ENCODE data around the gene EIF1.
"Not testable (repeated sequence)": the region's sequence is repeated elsewhere in the genome, so short reads cannot be mapped to it uniquely, and the experiment has no call there.

The EIF1 gene

DNA sequence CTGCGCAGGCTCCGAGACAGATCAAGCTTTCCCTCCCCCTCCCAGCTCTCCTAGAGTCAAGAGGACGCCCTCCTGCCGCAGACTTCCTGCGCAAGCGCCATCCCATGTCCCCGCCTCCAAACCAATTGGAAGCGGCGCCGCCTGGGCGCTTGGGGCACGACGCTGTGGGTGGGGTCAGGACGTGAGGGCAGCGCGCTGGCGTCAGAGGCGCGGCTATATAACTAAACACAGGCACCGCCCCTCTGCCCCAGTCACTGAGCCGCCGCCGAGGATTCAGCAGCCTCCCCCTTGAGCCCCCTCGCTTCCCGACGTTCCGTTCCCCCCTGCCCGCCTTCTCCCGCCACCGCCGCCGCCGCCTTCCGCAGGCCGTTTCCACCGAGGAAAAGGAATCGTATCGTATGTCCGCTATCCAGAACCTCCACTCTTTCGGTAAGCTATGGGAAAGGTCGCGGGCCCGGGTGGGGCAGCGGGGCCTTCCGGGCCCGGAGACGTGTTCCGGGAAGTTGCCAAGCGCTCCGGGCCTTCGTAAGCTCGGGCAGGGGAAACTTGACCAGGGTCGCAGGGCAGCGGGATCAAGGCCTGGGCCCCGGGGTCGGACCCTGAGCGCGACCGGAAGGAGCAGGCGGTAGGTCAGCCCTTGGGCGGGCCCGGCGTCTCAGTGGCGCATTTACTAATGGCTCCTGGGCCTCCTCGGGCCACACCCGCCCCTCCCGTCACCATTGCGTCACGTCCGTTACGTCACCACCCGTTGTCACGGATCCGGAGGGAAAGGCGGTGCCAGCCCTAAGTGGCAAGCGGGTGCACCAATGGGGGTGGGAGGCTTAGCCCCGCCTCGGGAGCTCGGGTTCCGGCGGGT, at the start of gene EIF1:
TSS of gene EIF1 (plus strand) at position 245 of the 856 bp plus-strand sequence. CDS start at position 399, 154 bp downstream.
- H3K4me1 Mint-ChIP-seq = peaks cover 39% of the 10 kb centered on the region
- H3K4me3 Mint-ChIP-seq = peak within 1 kb of the TSS; percentile 92
- H3K27ac Mint-ChIP-seq = peak within 1 kb of the TSS; percentile 100
- ATAC-seq (peak; percentile 83), DNase-seq (ENCODE audit: low spot score in 2 of 2) (peak; percentile 100)
- peaks cover 59% of the 10 kb centered on the region for H3K36me3 Mint-ChIP-seq
- H3K9me3 Mint-ChIP-seq = no peaks in the 10 kb centered on the region

DNA sequence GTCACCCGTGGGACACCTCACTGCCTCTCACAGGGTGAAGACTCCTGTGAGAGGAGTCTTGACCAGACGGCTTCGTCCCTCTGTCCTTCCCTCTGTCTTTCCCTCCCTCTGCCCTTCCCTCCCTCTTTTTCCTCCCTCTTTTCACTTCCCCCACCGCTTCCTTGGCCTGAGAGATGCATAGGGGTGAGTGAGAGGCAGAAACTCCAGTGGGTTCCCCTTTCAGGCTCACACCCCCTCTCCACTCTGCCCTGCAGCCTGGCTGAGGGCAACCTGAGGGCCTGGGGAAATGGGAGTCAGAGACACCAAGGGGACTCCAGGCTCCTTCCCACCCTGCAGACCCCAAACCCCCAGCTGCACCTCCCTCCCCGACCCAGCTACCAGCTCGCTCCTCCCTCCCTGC, 49.7 kb upstream of the EIF1 start:
- ATAC-seq (no peak), DNase-seq (ENCODE audit: low spot score in 2 of 2) (no peak)
- H3K4me1 Mint-ChIP-seq = no peaks in the 10 kb centered on the region
- peaks cover 4% of the 10 kb centered on the region for H3K36me3 Mint-ChIP-seq
- no peak overlapping the region for H3K27ac Mint-ChIP-seq
- no peaks in the 10 kb centered on the region for H3K9me3 Mint-ChIP-seq
- H3K4me3 Mint-ChIP-seq = no peak overlapping the region

DNA sequence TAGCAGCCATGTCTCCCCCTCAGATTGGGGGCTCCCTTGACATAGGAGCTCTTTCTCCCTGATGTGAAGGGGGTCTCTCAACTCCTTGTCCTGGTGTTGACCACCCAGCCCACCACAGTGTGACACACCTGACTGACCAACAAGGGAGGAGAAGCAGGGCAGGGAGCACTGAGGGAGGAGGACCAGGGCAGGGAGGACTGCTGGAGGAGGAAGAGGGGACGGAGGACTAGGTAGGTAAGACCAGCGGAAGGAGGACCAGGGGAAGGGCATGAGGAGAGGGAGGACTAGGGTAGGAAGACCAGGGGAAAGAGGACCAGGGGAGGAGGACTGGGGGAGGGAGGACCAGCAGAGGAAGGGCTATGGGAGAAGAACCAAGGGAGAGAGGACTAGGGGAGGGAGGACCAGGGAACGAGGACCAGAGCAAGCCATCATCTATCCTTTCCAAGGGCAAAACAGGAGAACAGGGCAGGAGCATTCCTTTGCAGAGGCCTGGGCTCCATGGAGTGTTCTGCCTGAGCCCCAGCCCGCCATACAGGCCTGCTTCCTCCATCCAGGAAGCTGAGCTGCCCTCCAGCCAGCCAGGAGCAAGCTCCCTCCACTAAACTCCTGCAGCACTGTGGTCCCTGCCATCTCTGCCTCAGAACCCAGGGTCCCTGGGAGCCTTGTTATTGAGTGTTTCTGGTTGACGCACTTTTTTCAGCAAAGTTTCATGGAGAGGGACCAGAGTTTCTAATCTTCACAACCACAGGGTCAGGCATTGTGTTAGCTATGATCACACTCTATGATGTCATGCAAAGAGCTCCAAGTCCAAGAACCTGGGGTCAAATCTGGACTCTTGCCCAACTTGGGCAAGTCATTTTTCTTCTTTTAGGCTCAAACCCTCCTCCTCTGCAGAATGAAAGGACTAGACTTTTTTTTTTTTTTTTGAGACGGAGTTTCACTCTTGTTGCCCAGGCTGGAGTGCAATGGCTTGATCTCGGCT, 48.9 kb upstream of the EIF1 start:
- no peaks in the 10 kb centered on the region for H3K9me3 Mint-ChIP-seq
- no peak for DNase-seq (ENCODE audit: low spot score in 2 of 2)
- peaks cover 4% of the 10 kb centered on the region for H3K36me3 Mint-ChIP-seq
- no peak overlapping the region for H3K27ac Mint-ChIP-seq
- no peaks in the 10 kb centered on the region for H3K4me1 Mint-ChIP-seq
- no peak overlapping the region for H3K4me3 Mint-ChIP-seq
- no peak for ATAC-seq

DNA sequence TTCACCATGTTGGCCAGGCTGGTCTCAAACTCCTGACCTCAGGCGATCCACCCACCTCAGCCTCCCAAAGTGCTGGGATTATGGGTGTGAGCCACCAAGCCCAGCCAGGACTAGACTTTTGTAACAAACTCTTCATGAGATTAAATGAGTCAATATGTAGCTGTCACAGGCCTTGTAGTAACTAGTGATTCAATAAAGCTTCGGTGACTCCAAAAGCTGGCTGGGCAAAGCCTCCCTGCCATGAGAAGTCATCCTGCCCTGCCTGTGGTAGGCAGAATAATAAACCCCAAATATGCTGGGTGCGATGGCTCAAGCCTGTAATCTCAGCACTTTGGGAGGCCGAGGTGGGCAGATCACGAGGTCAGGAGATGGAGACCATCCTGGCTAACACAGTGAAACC, 48.1 kb upstream of the EIF1 start:
- not testable (repeated sequence) for H3K36me3 Mint-ChIP-seq; H3K27ac Mint-ChIP-seq; H3K4me3 Mint-ChIP-seq; H3K9me3 Mint-ChIP-seq; DNase-seq (ENCODE audit: low spot score in 2 of 2); H3K4me1 Mint-ChIP-seq; ATAC-seq

DNA sequence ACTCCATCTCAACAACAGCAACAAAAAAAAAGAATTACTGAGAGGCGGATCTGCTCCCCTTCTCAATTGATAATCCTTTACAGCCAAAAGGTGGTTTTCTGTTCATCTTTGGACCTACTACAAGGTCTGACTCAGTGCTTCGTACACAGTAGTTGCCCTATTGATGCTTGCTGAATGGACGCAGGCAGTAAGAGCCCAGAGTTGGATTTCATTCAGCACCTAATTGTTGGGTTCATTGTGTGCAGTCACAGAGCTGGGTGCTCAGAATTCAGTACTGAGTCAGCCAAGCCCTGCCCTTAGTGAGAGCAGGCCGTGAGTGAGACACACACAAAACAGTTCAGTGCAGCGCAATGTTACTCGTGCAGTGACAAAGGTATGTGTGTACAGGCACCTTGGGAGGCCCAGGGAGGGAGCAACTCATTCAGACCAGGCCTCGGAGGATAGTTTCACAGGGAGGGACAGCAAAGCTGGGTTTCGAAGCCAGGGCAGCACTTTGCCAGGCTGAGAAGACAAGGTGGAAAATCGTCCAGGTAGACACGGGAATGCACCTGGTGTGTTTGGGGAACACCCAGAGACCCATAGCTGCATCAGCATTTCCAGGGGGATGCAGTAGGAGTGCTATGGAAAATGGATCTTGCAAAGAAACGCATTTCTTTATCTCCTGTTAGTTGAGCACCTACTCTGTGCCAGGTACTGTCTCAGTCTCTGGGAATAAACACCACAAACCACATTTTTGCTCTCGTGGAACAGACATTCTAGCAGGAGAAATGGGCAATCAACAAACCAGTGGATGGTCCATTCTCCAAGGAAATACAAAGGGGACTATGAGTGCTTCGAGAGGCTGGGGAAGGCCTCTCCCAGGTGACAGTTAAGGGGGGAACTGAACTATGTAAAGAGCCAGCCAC, 46.2 kb upstream of the EIF1 start:
- no peaks in the 10 kb centered on the region for H3K9me3 Mint-ChIP-seq
- H3K4me3 Mint-ChIP-seq = no peak overlapping the region
- DNase-seq (ENCODE audit: low spot score in 2 of 2) (no peak), ATAC-seq (peak; percentile 5)
- no peak overlapping the region for H3K27ac Mint-ChIP-seq
- peaks cover 4% of the 10 kb centered on the region for H3K36me3 Mint-ChIP-seq
- H3K4me1 Mint-ChIP-seq = no peaks in the 10 kb centered on the region

DNA sequence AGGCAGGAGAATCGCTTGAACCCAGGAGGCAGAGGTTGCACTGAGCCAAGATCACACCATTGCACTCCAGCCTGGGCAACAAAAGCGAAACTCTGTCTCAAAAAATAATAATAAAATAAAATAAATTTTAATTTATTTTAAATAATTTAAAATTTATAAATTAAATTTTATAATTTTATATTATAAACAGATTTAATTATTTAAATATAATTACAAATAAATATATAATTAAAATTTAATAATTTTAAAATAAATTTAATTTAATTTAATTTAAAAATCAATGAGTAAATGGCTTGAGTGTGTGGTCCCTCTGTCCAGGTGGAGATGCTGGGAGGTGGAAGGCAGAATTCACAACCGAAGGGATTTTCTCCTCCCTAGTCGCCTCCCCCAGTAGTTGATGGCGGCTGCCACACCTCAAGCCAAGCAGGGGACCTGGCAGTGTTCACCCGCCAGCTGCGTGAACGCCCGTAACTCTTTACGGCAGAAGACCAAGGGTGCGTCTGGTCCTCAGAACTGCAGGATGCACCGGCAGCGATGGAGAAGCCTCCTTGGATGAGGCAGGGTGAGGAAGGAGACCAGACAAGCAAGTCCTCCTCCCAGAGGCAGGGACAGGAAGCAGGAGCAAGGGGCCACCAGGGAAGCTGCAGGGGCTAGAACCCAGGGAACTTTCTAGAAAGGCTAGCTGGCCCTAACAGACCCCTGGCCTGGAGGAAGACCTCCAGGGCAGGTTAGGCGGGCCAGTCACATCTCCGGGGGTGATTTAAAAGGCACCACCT, 41.5 kb upstream of the EIF1 start:
- ATAC-seq = no peak
- H3K36me3 Mint-ChIP-seq = no peaks in the 10 kb centered on the region
- H3K9me3 Mint-ChIP-seq = no peaks in the 10 kb centered on the region
- peaks cover 12% of the 10 kb centered on the region for H3K4me1 Mint-ChIP-seq
- H3K4me3 Mint-ChIP-seq = no peak overlapping the region
- H3K27ac Mint-ChIP-seq = no peak overlapping the region
- no peak for DNase-seq (ENCODE audit: low spot score in 2 of 2)

DNA sequence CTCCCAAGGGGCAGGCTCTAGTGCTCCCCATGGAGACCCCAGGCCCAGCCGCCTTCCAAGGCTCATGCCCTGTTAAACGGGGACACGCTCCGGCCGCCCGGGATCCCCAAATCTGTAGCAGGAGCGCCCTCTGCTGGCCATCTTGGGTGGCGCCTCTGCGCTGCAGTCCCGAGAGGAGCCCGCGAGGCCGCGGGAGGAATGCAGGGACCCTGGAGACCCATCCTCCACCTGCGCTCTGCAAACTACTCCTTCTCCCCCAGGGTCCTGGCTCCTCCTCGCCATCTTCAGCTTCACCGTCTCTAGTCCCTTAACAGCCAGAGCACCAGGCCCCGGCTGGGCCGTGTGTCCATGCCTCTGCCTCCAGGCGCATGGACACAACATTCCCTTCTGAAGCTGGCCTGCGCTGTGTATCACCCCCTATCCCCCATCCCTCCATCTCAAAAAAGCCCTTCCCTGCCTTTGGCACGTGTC, 40.7 kb upstream of the EIF1 start:
- DNase-seq (ENCODE audit: low spot score in 2 of 2) (peak; percentile 95 to 97), ATAC-seq (peak; percentile 81)
- H3K9me3 Mint-ChIP-seq = no peaks in the 10 kb centered on the region
- H3K36me3 Mint-ChIP-seq = no peaks in the 10 kb centered on the region
- no peak overlapping the region for H3K27ac Mint-ChIP-seq
- H3K4me3 Mint-ChIP-seq = peak overlapping the region; percentile 71
- peaks cover 12% of the 10 kb centered on the region for H3K4me1 Mint-ChIP-seq

DNA sequence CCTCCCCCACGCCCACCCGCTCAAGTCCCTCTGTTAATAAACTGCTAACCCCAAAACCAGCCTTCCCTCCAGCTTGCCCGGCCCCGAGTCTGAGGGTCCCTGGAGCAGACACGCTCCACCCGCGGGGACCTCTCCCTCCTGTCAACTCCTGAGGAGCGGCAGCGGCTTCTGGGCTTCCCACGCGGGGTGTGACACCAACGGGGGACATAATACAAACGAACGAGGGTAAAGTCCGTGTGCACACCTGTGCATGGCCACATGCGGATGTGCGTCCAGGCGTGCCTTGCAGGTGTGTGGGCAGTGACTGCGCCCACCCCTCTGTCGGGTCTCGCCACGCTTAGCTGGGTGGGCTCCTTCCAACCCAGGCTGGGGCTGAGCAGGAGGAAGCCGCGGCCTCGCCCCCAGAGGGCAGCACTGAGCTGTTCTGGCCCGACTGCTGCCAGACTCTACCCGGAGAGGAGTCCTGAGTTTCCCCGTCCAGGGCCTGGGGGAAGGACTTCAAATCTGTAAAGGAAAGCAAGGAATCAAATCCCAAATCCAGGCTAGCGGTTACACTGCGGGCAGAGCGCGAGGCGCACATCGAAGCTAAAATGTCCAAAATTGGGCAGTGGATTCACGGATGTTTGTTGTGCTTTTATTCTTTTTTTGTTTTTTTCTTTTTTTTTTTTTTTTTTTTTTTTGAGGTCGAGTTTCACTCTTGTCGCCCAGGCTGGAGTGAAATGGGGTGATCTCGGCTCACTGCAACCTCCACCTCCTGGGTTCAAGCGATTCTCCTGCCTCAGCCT, 40.1 kb upstream of the EIF1 start:
- ATAC-seq (peak; percentile 88), DNase-seq (ENCODE audit: low spot score in 2 of 2) (peak; percentile 89 to 93)
- peak overlapping the region; percentile 71 for H3K4me3 Mint-ChIP-seq
- no peaks in the 10 kb centered on the region for H3K36me3 Mint-ChIP-seq
- peaks cover 12% of the 10 kb centered on the region for H3K4me1 Mint-ChIP-seq
- no peaks in the 10 kb centered on the region for H3K9me3 Mint-ChIP-seq
- no peak overlapping the region for H3K27ac Mint-ChIP-seq

DNA sequence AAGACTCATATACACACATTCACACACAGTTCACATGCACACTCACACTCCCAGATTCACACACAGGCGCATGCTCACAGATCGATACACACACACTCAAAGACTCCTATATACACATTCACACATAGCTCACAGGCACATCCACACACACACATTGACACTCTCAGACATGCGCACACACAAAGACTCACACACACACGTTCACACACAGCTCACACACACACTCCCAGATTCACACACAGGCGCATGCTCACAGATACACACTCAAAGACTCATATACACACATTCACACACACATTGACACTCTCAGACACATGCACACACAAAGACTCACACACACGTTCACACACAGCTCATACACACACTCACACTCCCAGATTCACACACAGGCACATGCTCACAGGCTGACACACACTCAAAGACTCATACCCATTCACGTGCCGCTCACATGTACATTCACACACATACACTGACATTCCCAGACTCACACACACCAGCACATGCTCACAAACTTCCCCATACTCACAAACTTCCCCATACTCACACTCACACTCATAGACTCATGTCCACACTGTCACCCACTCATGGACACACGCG, 38.7 kb upstream of the EIF1 start:
- no peak for DNase-seq (ENCODE audit: low spot score in 2 of 2)
- H3K9me3 Mint-ChIP-seq = no peaks in the 10 kb centered on the region
- H3K36me3 Mint-ChIP-seq = no peaks in the 10 kb centered on the region
- ATAC-seq = no peak
- no peak overlapping the region for H3K4me3 Mint-ChIP-seq
- H3K27ac Mint-ChIP-seq = no peak overlapping the region
- H3K4me1 Mint-ChIP-seq = peaks cover 12% of the 10 kb centered on the region

DNA sequence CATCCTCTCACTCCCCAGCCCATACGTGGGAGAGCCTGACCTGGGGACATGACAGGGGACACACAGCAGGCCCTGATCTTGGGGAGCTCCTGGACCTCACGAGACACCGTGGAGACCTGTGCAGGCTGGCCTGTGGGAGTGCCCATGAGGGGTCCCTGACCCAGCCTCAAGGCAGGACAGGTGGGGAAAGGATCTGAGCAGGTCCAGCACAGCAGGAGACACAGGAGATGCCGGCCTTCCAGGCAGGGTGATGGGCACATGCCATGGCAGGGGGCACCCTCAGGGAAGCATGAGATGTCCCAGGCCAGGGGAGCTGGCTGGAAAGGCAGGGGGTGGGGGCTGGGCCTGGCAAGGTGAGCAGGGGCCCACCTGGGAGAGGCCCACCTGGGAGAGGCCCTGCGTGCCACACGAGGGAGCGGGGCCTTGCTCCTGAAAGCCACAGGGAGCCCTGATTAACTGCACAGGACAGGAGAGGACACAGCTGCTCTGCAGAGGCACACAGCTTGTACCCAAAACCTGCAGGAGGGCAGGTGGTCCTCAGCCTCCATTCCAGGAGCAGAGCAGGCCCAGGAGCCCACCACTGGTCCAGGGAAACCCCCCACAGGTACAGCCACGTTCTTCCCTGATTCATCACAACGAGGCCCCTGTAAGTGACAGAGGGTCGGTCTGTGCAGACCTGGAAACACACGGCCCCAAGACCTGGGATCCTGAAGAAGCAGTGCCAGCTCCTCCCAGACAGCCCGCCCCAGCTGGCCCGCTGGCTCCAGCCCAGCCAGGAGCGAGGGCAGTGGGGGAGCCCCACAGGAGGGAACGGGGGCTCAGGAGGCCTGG, 37.7 kb upstream of the EIF1 start:
- H3K36me3 Mint-ChIP-seq = no peaks in the 10 kb centered on the region
- no peak for ATAC-seq
- DNase-seq (ENCODE audit: low spot score in 2 of 2) = no peak
- H3K4me1 Mint-ChIP-seq = peaks cover 12% of the 10 kb centered on the region
- H3K27ac Mint-ChIP-seq = no peak overlapping the region
- H3K9me3 Mint-ChIP-seq = no peaks in the 10 kb centered on the region
- H3K4me3 Mint-ChIP-seq = no peak overlapping the region

DNA sequence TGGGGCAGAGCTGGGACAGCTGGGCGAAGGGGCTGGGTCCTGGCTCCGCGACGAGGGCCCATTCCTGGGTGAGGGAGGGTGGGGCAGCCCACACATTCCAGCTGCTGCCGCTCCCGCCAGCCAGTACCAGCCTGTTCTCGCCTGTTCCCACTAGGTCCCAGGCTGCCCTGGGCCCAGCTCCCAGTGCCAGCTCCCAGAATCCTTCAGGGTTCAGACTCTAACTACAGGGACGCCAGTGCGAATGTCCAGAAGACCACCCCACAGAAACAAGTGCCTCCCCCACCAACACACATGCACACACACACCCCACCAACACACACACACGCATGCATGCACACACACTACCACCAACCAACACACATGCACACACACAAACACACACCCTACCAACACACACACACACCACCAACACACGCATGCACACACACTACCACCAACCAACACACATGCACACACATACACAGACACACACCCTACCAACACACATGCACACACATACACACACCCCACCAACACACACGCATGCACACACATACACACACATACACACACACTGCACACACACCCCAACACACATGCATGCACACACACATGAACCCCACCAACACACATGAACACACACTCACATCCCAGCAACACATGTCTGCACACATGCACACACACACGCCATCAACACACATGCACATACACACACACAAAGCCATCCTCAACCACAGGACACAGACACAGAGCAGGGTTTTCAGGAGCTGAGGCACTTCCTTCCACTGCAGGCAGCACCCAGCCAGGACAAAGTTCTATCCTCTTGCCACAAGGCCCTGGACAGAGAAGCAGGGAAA, 36.8 kb upstream of the EIF1 start:
- Mint-ChIP-seq H3K27ac (peak overlapping the region; percentile 1), H3K36me3 (no peaks in the 10 kb centered on the region), H3K4me3 (no peak overlapping the region), H3K9me3 (no peaks in the 10 kb centered on the region), H3K4me1 (peaks cover 12% of the 10 kb centered on the region)
- ATAC-seq = no peak
- DNase-seq (ENCODE audit: low spot score in 2 of 2) = no peak

DNA sequence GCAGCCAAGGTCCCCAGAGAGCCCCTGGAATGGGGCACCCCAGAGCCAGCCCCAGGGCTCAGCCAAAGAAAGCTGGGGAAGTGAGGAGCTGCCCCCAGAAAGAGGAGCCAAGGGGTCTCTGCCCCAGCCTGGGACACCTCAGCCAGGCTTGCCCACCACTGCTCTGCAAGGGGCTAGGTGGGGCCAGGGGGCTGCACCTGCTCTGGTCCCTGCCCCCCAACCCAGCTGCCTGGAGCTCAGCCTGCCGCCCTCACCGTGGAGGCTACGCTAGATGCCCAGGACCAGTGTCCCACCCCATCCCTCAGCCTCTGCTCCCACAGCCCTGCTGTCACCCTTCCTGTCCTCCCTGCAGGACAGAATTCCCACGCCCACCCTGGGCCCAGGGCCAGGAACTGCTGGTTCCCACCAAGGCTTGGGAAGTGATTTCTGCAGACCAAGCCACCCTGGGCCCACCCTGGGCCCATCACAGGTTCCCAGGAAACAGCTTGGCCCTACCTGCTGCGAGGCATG, 36.2 kb upstream of the EIF1 start:
- H3K36me3 Mint-ChIP-seq = no peaks in the 10 kb centered on the region
- no peak for DNase-seq (ENCODE audit: low spot score in 2 of 2)
- H3K9me3 Mint-ChIP-seq = no peaks in the 10 kb centered on the region
- no peak for ATAC-seq
- H3K27ac Mint-ChIP-seq = peak overlapping the region; percentile 1
- peaks cover 12% of the 10 kb centered on the region for H3K4me1 Mint-ChIP-seq
- no peak overlapping the region for H3K4me3 Mint-ChIP-seq
